ENCODE results near the gene MRNIP. TPM values are rescaled to one million over a fixed set of nuclear protein-coding genes. Genes with fewer than 3 reads are reported as not detected.

MRNIP gene
- total and polyA plus RNA-seq, 2 of the 8 experiments (the other 6 are each of a cell fraction or from before 2014, with no cell fraction given), result 29.6 TPM

DNA sequence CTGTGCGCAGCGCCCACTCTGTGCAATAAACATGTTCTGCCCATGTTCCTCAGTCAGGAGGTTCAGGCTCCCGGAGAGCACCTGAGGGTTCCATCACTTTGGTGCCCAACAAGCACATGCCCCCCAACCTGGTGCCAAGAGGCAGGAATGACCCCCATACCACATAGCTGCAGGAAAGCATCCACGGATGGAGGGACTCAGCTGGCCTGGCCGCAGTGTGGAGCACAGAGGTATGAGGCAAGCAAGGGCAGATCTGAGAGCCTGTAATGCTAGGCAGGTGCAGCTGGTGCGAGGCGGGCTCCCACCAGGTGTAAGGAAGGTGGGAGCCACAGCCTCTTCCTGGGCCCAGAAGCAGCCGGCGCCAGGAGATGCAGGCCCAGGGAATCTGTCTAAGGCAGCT, 4.3 kb upstream of the MRNIP start (continued):
- no peak for TF ChIP-seq JUN (IDR thresholded peaks at IDR 0.05; ENCODE audit: low read depth, low read length)

Data from H1 (cell line).